Activated CD4-positive, CD25-positive, alpha-beta regulatory T cell treated with anti-CD3 and anti-CD28 coated beads, Interleukin-2, amount 50 U/mL, for 72 hours (primary cell): ENCODE data around the gene SRPX.

ENCODE experiments used
- DNase-seq: peaks from one replicate; pipeline ENCODE4 v3.0.0; 2021

SRPX gene

GRCh38 chrX:38220415-38221390 lies at the start of gene SRPX:
Gene SRPX (minus strand): TSS chrX:38220871. CDS start chrX:38220792, 79 bp downstream.
- no peak for DNase-seq

GRCh38 chrX:38268011-38268410 lies 47.3 kb upstream of the SRPX start:
- DNase-seq: no peak

GRCh38 chrX:38262715-38263620 lies 42.3 kb upstream of the SRPX start:
- DNase-seq: no peak

GRCh38 chrX:38260231-38260630 lies 39.6 kb upstream of the SRPX start:
- DNase-seq: no peak

- no peak for DNase-seq
Measured at GRCh38 chrX:38256019-38256418, 35.3 kb upstream of the SRPX start.

- no peak for DNase-seq
Measured at GRCh38 chrX:38249965-38250364, 29.3 kb upstream of the SRPX start.

GRCh38 chrX:38247051-38247450 lies 26.4 kb upstream of the SRPX start:
- DNase-seq: no peak

GRCh38 chrX:38240541-38240940 lies 19.9 kb upstream of the SRPX start:
- no peak for DNase-seq

GRCh38 chrX:38236901-38237615 lies 16.4 kb upstream of the SRPX start:
- DNase-seq: no peak

- DNase-seq: no peak
Measured at GRCh38 chrX:38233891-38234667, 13.4 kb upstream of the SRPX start.

GRCh38 chrX:38232079-38232686 lies 11.5 kb upstream of the SRPX start:
- DNase-seq: no peak

GRCh38 chrX:38225093-38225492 lies 4.4 kb upstream of the SRPX start:
- no peak for DNase-seq

GRCh38 chrX:38224160-38224559 lies 3.5 kb upstream of the SRPX start:
- DNase-seq: no peak

- DNase-seq: no peak
Measured at GRCh38 chrX:38221391-38221929, 789 bp upstream of the SRPX start.

GRCh38 chrX:38220024-38220414 lies 652 bp downstream of the SRPX start:
- no peak for DNase-seq

GRCh38 chrX:38216642-38217041 lies 4.0 kb downstream of the SRPX start:
- DNase-seq: no peak

- no peak for DNase-seq
Measured at GRCh38 chrX:38214551-38215531, 5.8 kb downstream of the SRPX start.

- DNase-seq: no peak
Measured at GRCh38 chrX:38214044-38214443, 6.6 kb downstream of the SRPX start.

GRCh38 chrX:38211891-38212635 lies 8.6 kb downstream of the SRPX start:
- DNase-seq: no peak
